HL-60 (cell line): ENCODE measurements around the gene CHERP.

Experiments used
- DNase-seq, 2 experiments: peaks; one replicate each; pipeline ENCODE4 v3.0.0-alpha.2; 2010 to 2020; ENCODE audit warnings: low read depth in 1 of 2, low spot score in 1 of 2
- H3K27ac ChIP-seq: fragments of 250-450 bp; sonication (Bioruptor Pico); replicated peaks from 2 replicates; pipeline ENCODE4 v1.5.1; 2020; ENCODE audit warnings: mild to moderate bottlenecking, moderate library complexity
- H3K27me3 ChIP-seq: fragments of 250-450 bp; sonication (Bioruptor Pico); 2 replicates; pipeline ENCODE4 v1.5.1; 2021; ENCODE audit warnings: mild to moderate bottlenecking, moderate library complexity; ENCODE audit not compliant: insufficient read depth, poor library complexity, severe bottlenecking
- H3K4me3 ChIP-seq: replicated peaks from 2 replicates; pipeline ENCODE4 v1.5.1; 2011; ENCODE audit warnings: mild to moderate bottlenecking, control low read depth, low read length; ENCODE audit not compliant: insufficient read depth
- CTCF ChIP-seq: IDR thresholded peaks from one replicate; pipeline ENCODE4 v1.5.1; 2011; ENCODE audit warnings: low read length, control low read depth, inconsistent platforms; ENCODE audit not compliant: insufficient read depth
- GABPA ChIP-seq: IDR thresholded peaks from 2 replicates; pipeline ENCODE4 v1.6.1; 2012; ENCODE audit warnings: low read depth
- POLR2AphosphoS5 ChIP-seq: IDR thresholded peaks from 2 replicates; pipeline ENCODE4 v1.6.1; 2012; ENCODE audit warnings: low read depth
- REST ChIP-seq: IDR thresholded peaks from 2 replicates; pipeline ENCODE4 v1.6.1; 2012; ENCODE audit warnings: low read depth; ENCODE audit not compliant: insufficient replicate concordance
- SPI1 ChIP-seq: IDR thresholded peaks from 2 replicates; pipeline ENCODE4 v1.6.1; 2012; ENCODE audit warnings: low read depth, mild to moderate bottlenecking, borderline replicate concordance

Gene CHERP

GRCh38 chr19:16579381-16579780 lies 37.1 kb upstream of the CHERP start:
- TF ChIP-seq GABPA (no peak), SPI1 (no peak)
- H3K27ac ChIP-seq = no peak overlapping the region
- no peak overlapping the region for H3K4me3 ChIP-seq

GRCh38 chr19:16577531-16577985 lies 35.3 kb upstream of the CHERP start:
- Histone ChIP-seq H3K27me3 (no peaks in the 10 kb centered on the region), H3K4me3 (no peak overlapping the region), H3K27ac (no peak overlapping the region)
- TF ChIP-seq POLR2AphosphoS5 (no peak), CTCF (no peak), GABPA (no peak), SPI1 (no peak), REST (no peak)
- no peak for DNase-seq

More at GRCh38 chr19:16579381-16579780, 37.1 kb upstream of the CHERP start:
- H3K27me3 ChIP-seq = no peaks in the 10 kb centered on the region
- DNase-seq = no peak

- Histone ChIP-seq H3K27ac (no peak overlapping the region), H3K4me3 (no peak overlapping the region), H3K27me3 (no peaks in the 10 kb centered on the region)
- no peak for DNase-seq
- TF ChIP-seq REST = no peak
- no peak for TF ChIP-seq SPI1
- no peak for TF ChIP-seq POLR2AphosphoS5
Observed at GRCh38 chr19:16576690-16577530, 34.7 kb upstream of the CHERP start.

- TF ChIP-seq POLR2AphosphoS5 (no peak), SPI1 (no peak), CTCF (no peak)
- no peak for DNase-seq
- Histone ChIP-seq H3K27me3 (no peaks in the 10 kb centered on the region), H3K4me3 (no peak overlapping the region), H3K27ac (no peak overlapping the region)
Observed at GRCh38 chr19:16575861-16576689, 33.8 kb upstream of the CHERP start.
